Stimulated activated naive CD8-positive, alpha-beta T cell treated with anti-CD3 and anti-CD28 coated beads, Interleukin-15, amount 100 ng/mL, for 72 hours (primary cell): ENCODE measurements around the gene CELF1.

ENCODE experiments used
- ATAC-seq: fragments of 150-1000 bp; cut with Tn5 transposase; 2 replicates; pipeline ENCODE4 v1.10.0; 2021; ENCODE audit warnings: mild to moderate bottlenecking, moderate library complexity
- DNase-seq, 2 donors: peaks; one replicate each; pipeline ENCODE4 v3.0.0; 2021 to 2022
- H3K27ac Mint-ChIP-seq, 2 donors: one replicate each; pipeline ENCODE4 v1.8.0; 2022; ENCODE audit warnings: mild to moderate bottlenecking in 2 of 2, mixed read lengths in 2 of 2, moderate library complexity in 2 of 2
- H3K27me3 Mint-ChIP-seq: one replicate; pipeline ENCODE4 v1.8.0; 2022; ENCODE audit warnings: mixed read lengths
- H3K4me1 Mint-ChIP-seq: one replicate; pipeline ENCODE4 v1.8.0; 2022; ENCODE audit warnings: mild to moderate bottlenecking, mixed read lengths
- H3K4me3 Mint-ChIP-seq, 2 donors: one replicate each; pipeline ENCODE4 v1.8.0; 2022; ENCODE audit warnings: mild to moderate bottlenecking in 2 of 2, mixed read lengths in 2 of 2, moderate library complexity in 1 of 2
- H3K9me3 Mint-ChIP-seq, 2 donors: one replicate each; pipeline ENCODE4 v1.8.0; 2022; ENCODE audit warnings: mixed read lengths in 2 of 2

The CELF1 gene

DNA sequence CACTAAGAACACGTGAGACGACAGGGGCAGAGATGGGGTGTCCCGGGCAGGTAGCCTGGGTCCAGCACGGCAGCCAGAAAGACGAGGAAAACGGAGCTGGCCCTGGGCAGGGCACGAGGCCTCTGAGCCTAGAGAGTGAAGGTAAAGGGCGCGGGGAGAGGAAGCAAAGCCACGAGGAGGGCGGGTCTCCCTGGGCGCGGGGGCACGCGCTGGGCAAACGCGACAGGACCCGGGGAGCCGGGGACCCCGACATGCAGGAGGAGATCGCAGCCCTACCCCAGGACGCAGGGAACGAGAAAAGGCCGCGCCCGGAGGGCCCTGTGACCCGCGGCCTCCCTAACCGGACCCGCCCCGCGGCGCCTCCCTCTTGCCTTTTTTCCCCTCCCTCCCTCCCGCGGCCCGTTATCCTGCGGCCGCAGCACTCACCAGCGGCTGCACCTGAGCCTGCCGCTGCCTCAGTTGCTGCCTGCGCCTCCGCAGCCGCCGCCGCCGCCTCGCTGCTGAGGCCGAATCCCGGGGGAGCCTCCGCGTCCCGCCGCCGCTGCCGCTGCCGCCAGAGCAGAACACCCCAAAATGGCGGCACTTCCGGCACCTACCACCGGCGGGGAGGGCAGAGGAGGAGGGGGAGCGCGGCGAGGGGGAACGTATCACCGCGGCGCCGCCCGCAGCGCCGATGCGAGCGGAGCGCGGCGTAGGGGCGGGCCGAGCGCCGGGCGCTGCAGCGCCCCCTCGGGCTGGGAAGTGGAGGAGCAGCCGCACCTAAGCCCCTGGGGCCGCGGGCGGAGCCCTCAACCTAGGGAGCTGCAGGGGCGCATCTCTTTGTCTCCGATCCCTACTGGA, at the start of gene CELF1:
Gene CELF1 (minus strand): TSS at position 567 of the 840 bp plus-strand sequence. CDS start 53,609 bp downstream, outside the sequence.
- ATAC-seq, result peak; percentile 97
- peaks cover 48% of the 10 kb centered on the region for H3K4me1 Mint-ChIP-seq

GRCh38 chr11:47599902-47600301, 47.0 kb upstream of the CELF1 start:
- Mint-ChIP-seq H3K4me3 (no peak overlapping the region), H3K27ac (no peak overlapping the region), H3K4me1 (no peaks in the 10 kb centered on the region), H3K9me3 (no peaks in the 10 kb centered on the region), H3K27me3 (peaks cover 10% of the 10 kb centered on the region)
- ATAC-seq, result no peak
- no peak for DNase-seq

More for the DNA sequence above, at the start of gene CELF1:
- H3K27ac Mint-ChIP-seq, result peak within 1 kb of the TSS; percentile 98 to 99
- DNase-seq, result peak; percentile 92 to 93
- H3K27me3 Mint-ChIP-seq, result no peaks in the 10 kb centered on the region
- H3K9me3 Mint-ChIP-seq, result no peaks in the 10 kb centered on the region
- peak within 1 kb of the TSS; percentile 93 to 98 for H3K4me3 Mint-ChIP-seq

DNA sequence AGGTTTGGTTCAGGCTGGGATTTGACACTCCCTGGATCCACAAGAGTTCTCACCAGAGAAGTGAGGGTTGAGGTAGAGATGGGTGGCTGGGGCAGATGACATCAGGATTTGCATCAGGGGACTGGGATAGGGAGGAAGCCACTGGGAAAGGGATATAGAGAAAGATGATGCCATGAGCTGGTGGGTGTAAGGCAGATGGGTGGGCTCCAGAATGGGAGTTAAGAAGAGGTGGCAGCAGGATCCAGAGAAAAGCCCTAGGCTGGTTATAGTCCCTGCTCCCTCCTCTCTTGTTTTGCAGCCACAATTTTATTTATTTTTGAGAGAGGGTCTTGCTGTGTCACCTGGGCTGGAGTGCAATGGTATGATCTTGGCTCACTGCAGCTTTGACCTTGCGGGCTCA, 43.0 kb upstream of the CELF1 start:
- Mint-ChIP-seq H3K27me3 (peaks cover 43% of the 10 kb centered on the region), H3K4me1 (peaks cover 21% of the 10 kb centered on the region), H3K27ac (no peak overlapping the region), H3K9me3 (no peaks in the 10 kb centered on the region), H3K4me3 (no peak overlapping the region)
- ATAC-seq (no peak), DNase-seq (no peak)

- ATAC-seq, result peak; percentile 41
Measured at GRCh38 chr11:47595029-47595428, 42.1 kb upstream of the CELF1 start.

GRCh38 chr11:47593934-47594855, 41.3 kb upstream of the CELF1 start, which contains the start of gene C1QTNF4:
Gene C1QTNF4 (minus strand): TSS chr11:47594411. CDS start chr11:47590810, 3,601 bp downstream.
- DNase-seq (no peak), ATAC-seq (no peak)
- H3K27me3 Mint-ChIP-seq, result peaks cover 43% of the 10 kb centered on the region
- H3K4me3 Mint-ChIP-seq, result no peak within 1 kb of the TSS
- no peak within 1 kb of the TSS for H3K27ac Mint-ChIP-seq
- H3K9me3 Mint-ChIP-seq, result no peaks in the 10 kb centered on the region
- H3K4me1 Mint-ChIP-seq, result peaks cover 21% of the 10 kb centered on the region

More at GRCh38 chr11:47595029-47595428, 42.1 kb upstream of the CELF1 start:
- Mint-ChIP-seq H3K4me1 (peaks cover 21% of the 10 kb centered on the region), H3K27me3 (peaks cover 43% of the 10 kb centered on the region), H3K9me3 (no peaks in the 10 kb centered on the region), H3K27ac (no peak overlapping the region), H3K4me3 (no peak overlapping the region)
- DNase-seq, result no peak

DNA sequence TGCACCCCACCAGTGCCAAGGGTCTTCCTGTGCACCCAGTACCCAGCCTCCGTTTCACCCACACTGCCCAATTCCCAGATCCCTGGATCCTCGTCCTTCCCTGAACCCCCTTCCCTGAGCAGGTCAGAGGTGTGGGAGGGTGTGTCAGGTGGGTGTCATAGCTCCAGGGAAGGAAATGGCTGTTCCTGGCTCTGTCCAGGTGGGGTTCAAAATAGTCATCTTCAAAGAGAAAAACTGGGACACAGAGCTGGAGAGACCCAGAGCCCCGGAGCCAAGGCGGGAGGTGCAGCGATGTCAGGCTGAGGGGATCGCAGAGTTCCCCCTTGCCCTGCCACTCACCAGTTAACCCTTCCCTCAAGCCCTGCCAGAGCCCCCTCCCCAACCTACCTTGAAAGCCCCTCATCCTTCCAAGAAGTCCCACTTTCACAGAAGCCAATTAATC, 40.6 kb upstream of the CELF1 start:
- H3K27ac Mint-ChIP-seq, result no peak overlapping the region
- H3K27me3 Mint-ChIP-seq, result peaks cover 43% of the 10 kb centered on the region
- H3K4me3 Mint-ChIP-seq, result no peak overlapping the region
- H3K4me1 Mint-ChIP-seq, result peaks cover 21% of the 10 kb centered on the region
- H3K9me3 Mint-ChIP-seq, result no peaks in the 10 kb centered on the region
- no peak for DNase-seq
- ATAC-seq, result no peak

GRCh38 chr11:47592970-47593369, 40.0 kb upstream of the CELF1 start:
- Mint-ChIP-seq H3K4me3 (no peak overlapping the region), H3K4me1 (peaks cover 21% of the 10 kb centered on the region), H3K27ac (no peak overlapping the region), H3K9me3 (no peaks in the 10 kb centered on the region), H3K27me3 (peaks cover 43% of the 10 kb centered on the region)
- no peak for DNase-seq
- ATAC-seq, result no peak

DNA sequence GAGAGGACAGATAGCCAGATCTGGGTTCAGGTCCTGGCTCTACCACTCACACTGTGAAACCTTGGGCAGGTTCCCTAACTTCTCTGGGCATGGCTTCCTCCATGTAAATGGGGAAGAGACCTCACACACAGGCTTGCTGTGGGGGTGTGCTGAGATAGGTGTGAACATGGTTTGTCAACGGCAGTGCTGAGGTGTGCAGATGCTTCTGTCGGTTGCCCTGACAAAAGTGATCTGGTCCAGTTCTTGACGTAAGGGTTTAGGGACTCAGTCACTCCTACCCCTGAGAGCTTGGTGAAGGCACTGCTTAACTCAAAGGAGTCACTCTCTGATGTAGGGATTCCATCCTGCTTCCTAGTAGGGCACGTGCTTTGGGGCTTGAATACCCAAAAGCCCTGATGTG, 39.3 kb upstream of the CELF1 start:
- ATAC-seq, result peak; percentile 11
- no peak for DNase-seq
- no peaks in the 10 kb centered on the region for H3K9me3 Mint-ChIP-seq
- H3K27me3 Mint-ChIP-seq, result peaks cover 43% of the 10 kb centered on the region
- no peak overlapping the region for H3K27ac Mint-ChIP-seq
- H3K4me3 Mint-ChIP-seq, result no peak overlapping the region
- peaks cover 21% of the 10 kb centered on the region for H3K4me1 Mint-ChIP-seq

- no peak overlapping the region for H3K4me3 Mint-ChIP-seq
- peaks cover 43% of the 10 kb centered on the region for H3K27me3 Mint-ChIP-seq
- peaks cover 21% of the 10 kb centered on the region for H3K4me1 Mint-ChIP-seq
- ATAC-seq (peak; percentile 39), DNase-seq (no peak)
- no peaks in the 10 kb centered on the region for H3K9me3 Mint-ChIP-seq
- no peak overlapping the region for H3K27ac Mint-ChIP-seq
Measured at GRCh38 chr11:47591764-47592163, 38.8 kb upstream of the CELF1 start.

GRCh38 chr11:47589977-47590861, 37.3 kb upstream of the CELF1 start:
- Mint-ChIP-seq H3K27ac (no peak overlapping the region), H3K4me1 (peaks cover 21% of the 10 kb centered on the region), H3K9me3 (no peaks in the 10 kb centered on the region), H3K4me3 (no peak overlapping the region), H3K27me3 (peaks cover 36% of the 10 kb centered on the region)
- DNase-seq (no peak), ATAC-seq (no peak)

DNA sequence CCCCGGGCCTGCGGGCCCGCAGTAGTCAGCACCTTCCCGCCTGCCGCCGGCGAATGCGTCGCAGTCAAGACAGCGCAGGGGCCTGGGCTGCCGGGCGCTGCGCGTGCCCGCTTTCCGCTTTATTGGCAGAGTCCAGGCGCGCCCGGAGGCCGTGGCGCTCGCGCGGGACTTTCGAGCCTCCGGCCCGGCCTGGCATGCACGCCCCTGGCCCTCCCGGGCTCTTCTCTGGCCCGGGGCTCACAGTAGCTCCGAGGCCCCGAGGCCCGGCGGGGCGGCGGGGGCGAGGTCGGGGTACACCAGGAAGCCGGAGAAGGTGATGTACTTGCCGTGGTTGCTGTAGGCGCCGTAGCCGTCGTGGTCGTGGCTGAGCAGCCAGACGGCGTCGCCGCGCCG, 36.6 kb upstream of the CELF1 start:
- peaks cover 21% of the 10 kb centered on the region for H3K4me1 Mint-ChIP-seq
- DNase-seq (no peak), ATAC-seq (peak; percentile 27)
- peaks cover 30% of the 10 kb centered on the region for H3K27me3 Mint-ChIP-seq
- H3K4me3 Mint-ChIP-seq, result no peak overlapping the region
- H3K27ac Mint-ChIP-seq, result no peak overlapping the region
- H3K9me3 Mint-ChIP-seq, result no peaks in the 10 kb centered on the region

DNA sequence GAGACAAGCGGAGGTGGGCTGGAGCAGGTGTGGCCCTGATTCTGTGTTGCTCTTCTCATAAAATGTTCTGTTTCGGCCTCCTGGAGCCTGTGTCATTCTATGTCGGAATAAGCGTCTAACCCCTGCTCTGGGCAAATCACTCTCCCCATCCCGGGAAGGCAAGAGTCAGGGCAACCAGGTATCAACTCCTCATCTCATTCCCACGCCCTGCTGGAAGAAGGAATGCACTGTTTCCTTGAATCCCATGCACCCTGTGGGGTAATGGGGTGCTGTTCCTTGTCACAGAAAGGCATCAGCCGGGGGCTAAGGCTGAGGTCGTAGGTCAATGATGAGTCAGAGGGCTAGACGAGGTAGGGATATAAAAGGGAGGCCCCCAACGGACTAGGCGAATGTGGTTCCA, 36.2 kb upstream of the CELF1 start:
- no peak for ATAC-seq
- Mint-ChIP-seq H3K27me3 (peaks cover 25% of the 10 kb centered on the region), H3K27ac (no peak overlapping the region), H3K9me3 (no peaks in the 10 kb centered on the region), H3K4me3 (no peak overlapping the region), H3K4me1 (peaks cover 21% of the 10 kb centered on the region)
- DNase-seq, result no peak

- Mint-ChIP-seq H3K4me1 (peaks cover 11% of the 10 kb centered on the region), H3K9me3 (no peaks in the 10 kb centered on the region), H3K27ac (no peak overlapping the region), H3K27me3 (peaks cover 12% of the 10 kb centered on the region), H3K4me3 (no peak overlapping the region)
- no peak for DNase-seq
- no peak for ATAC-seq
Measured at GRCh38 chr11:47587723-47588326, 34.9 kb upstream of the CELF1 start.

DNA sequence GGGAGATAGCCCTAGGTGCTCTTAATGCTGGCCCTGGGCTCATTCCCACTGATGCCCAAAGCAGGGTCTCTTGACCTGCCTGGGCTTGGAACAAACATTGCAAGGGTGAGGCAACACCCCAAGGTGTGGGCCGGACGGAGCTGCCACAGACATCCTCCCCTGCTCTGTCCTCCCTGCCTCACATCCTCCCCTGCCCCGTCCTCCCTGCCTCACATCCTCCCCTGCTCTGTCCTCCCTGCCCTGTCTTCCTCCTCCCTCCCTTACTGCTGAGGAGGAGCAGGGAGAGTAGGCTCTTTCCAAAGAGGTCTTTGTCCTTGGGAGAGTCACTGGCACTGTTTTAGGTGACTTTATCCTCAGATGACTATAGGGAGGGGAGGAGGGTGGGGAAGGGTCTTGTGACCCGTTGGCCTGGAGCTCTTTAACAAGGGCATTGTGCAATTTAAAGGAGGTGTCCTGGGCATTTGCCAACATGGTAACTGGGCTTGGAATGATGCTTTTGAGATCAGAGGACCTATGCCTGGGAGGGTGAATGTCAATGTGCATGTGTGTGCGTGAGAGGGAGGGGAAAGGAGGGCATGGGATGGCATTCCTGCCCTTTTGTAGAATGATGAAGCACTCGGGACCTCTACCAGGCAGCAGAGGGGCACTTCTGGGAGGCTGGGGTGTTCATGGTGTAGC, 34.2 kb upstream of the CELF1 start:
- H3K4me1 Mint-ChIP-seq, result peaks cover 8% of the 10 kb centered on the region
- ATAC-seq, result peak; percentile 19
- no peaks in the 10 kb centered on the region for H3K9me3 Mint-ChIP-seq
- DNase-seq, result no peak
- H3K4me3 Mint-ChIP-seq, result no peak overlapping the region
- peaks cover 6% of the 10 kb centered on the region for H3K27me3 Mint-ChIP-seq
- peak overlapping the region in 1 of 2 donors; percentile 49 for H3K27ac Mint-ChIP-seq
